ENCODE measurements around the gene USP15. TPM values are rescaled to one million over a fixed set of nuclear protein-coding genes. Genes with fewer than 3 reads are reported as not detected.

USP15 gene
- polyA plus RNA-seq, 1 donor (not counting 4 experiments of a cell fraction or from before 2014, with no cell fraction given) = 66.5 TPM

DNA sequence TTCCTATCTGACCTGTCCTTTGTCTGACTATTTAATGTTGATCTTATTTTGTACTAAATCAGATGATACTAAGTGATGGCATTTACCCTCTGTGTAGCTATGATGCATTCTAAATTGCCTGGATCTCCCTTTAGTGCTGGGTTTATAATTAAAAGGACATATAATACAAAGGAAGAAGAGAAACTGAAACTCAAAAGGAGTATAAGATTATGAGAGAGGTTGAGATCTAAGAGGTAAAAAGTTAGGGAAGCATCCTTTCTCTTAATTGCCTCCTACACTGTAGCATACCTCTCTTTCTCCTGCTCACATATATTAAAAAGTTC is 119.5 kb downstream of the USP15 start:
- Histone ChIP-seq H3K9ac (ENCODE audit: control insufficient read depth, extremely low read depth, insufficient read depth, low read length) (no peak overlapping the region), H3K4me1 (ENCODE audit: control insufficient read depth, extremely low read depth, insufficient read depth, low read length) (no peaks in the 10 kb centered on the region), H3K9me1 (ENCODE audit: control insufficient read depth, extremely low read depth, insufficient read depth, low read length) (no peaks in the 10 kb centered on the region), H3K36me3 (ENCODE audit: control insufficient read depth in 2 of 2, extremely low read depth in 1 of 2, insufficient read depth in 2 of 2, low read length in 2 of 2) (peaks cover 0 to 2% of the 10 kb centered on the region in 2 experiments), H3K27ac (ENCODE audit: control insufficient read depth, insufficient read depth, low read length) (no peak overlapping the region), H3K4me2 (ENCODE audit: control insufficient read depth, extremely low read depth, insufficient read depth, low read depth, low read length) (no peak overlapping the region), H3K9me3 (ENCODE audit: control insufficient read depth, low read depth, low read length) (no peaks in the 10 kb centered on the region), H3K4me3 (ENCODE audit: control insufficient read depth in 2 of 3, extremely low read depth in 1 of 3, insufficient read depth in 2 of 3, low read depth in 1 of 3, low read length in 3 of 3) (no peak overlapping the region), H3K79me2 (ENCODE audit: control insufficient read depth, insufficient read depth, low read length) (no peaks in the 10 kb centered on the region), H2AFZ (ENCODE audit: control insufficient read depth, low read length) (no peak overlapping the region), H3K27me3 (ENCODE audit: control insufficient read depth, extremely low read depth, insufficient read depth, low read length) (no peaks in the 10 kb centered on the region), H4K20me1 (ENCODE audit: control insufficient read depth, extremely low read depth, insufficient read depth, low read length) (no peaks in the 10 kb centered on the region)
- DNase-seq (ENCODE audit: low read depth, low spot score) (no peak), FAIRE-seq (no peak)
- dilution Hi-C loops (cut with MboI; ENCODE audit: extremely low pct_ligation_motif_present, low sequenced_read_pairs) = no loop called here
- TF ChIP-seq EZH2 (IDR thresholded peaks at IDR 0.05; ENCODE audit: low read length) = no peak
- TF ChIP-seq, protein P1, sequence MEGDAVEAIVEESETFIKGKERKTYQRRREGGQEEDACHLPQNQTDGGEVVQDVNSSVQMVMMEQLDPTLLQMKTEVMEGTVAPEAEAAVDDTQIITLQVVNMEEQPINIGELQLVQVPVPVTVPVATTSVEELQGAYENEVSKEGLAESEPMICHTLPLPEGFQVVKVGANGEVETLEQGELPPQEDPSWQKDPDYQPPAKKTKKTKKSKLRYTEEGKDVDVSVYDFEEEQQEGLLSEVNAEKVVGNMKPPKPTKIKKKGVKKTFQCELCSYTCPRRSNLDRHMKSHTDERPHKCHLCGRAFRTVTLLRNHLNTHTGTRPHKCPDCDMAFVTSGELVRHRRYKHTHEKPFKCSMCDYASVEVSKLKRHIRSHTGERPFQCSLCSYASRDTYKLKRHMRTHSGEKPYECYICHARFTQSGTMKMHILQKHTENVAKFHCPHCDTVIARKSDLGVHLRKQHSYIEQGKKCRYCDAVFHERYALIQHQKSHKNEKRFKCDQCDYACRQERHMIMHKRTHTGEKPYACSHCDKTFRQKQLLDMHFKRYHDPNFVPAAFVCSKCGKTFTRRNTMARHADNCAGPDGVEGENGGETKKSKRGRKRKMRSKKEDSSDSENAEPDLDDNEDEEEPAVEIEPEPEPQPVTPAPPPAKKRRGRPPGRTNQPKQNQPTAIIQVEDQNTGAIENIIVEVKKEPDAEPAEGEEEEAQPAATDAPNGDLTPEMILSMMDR (optimal IDR thresholded peaks at IDR 0.05 in 1 of 3, IDR thresholded peaks at IDR 0.05 in 1 of 3, conservative IDR thresholded peaks at IDR 0.05 in 1 of 3; ENCODE audit: extremely low read depth in 1 of 3, insufficient read depth in 2 of 3, low read length in 3 of 3) = no peak

DNA sequence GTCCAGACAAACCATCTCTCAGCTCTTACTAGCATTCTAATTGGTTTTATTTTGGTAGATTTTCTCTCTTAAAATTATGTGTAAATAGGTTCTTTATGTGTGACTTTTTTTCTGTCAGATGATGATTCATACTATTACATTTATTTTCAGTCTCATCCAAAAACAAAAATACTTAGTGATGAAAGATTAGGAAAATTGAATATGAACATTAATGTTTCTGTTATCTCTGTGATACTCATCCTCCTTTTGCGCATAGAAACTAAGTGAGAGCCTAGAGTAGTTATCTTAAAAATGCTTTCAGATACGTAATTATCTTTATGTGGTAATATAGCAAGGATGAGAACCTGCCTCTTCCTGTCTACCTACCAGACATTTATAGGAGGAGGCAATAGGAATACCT is 122.3 kb downstream of the USP15 start:
- H3K4me3 ChIP-seq (ENCODE audit: control insufficient read depth in 2 of 3, extremely low read depth in 1 of 3, insufficient read depth in 2 of 3, low read depth in 1 of 3, low read length in 3 of 3) = no peak overlapping the region
- FAIRE-seq = no peak
- H3K36me3 ChIP-seq (ENCODE audit: control insufficient read depth in 2 of 2, extremely low read depth in 1 of 2, insufficient read depth in 2 of 2, low read length in 2 of 2) = peaks cover 0 to 7% of the 10 kb centered on the region in 2 experiments
- DNase-seq (ENCODE audit: low read depth, low spot score) = no peak
- H3K27ac ChIP-seq (ENCODE audit: control insufficient read depth, insufficient read depth, low read length) = no peak overlapping the region
- dilution Hi-C loops (cut with MboI; ENCODE audit: extremely low pct_ligation_motif_present, low sequenced_read_pairs) = no loop called here
- TF ChIP-seq EZH2 (IDR thresholded peaks at IDR 0.05; ENCODE audit: low read length) = no peak
- TF ChIP-seq, protein P1 (optimal IDR thresholded peaks at IDR 0.05 in 1 of 3, IDR thresholded peaks at IDR 0.05 in 1 of 3, conservative IDR thresholded peaks at IDR 0.05 in 1 of 3; ENCODE audit: extremely low read depth in 1 of 3, insufficient read depth in 2 of 3, low read length in 3 of 3) = no peak
- no peak overlapping the region for H3K9ac ChIP-seq (ENCODE audit: control insufficient read depth, extremely low read depth, insufficient read depth, low read length)
- no peaks in the 10 kb centered on the region for H3K9me3 ChIP-seq (ENCODE audit: control insufficient read depth, low read depth, low read length)
- no peaks in the 10 kb centered on the region for H3K27me3 ChIP-seq (ENCODE audit: control insufficient read depth, extremely low read depth, insufficient read depth, low read length)
- H3K79me2 ChIP-seq (ENCODE audit: control insufficient read depth, insufficient read depth, low read length) = no peaks in the 10 kb centered on the region
- no peaks in the 10 kb centered on the region for H4K20me1 ChIP-seq (ENCODE audit: control insufficient read depth, extremely low read depth, insufficient read depth, low read length)
- H3K4me2 ChIP-seq (ENCODE audit: control insufficient read depth, extremely low read depth, insufficient read depth, low read depth, low read length) = no peak overlapping the region
- no peaks in the 10 kb centered on the region for H3K4me1 ChIP-seq (ENCODE audit: control insufficient read depth, extremely low read depth, insufficient read depth, low read length)
- no peaks in the 10 kb centered on the region for H3K9me1 ChIP-seq (ENCODE audit: control insufficient read depth, extremely low read depth, insufficient read depth, low read length)
- H2AFZ ChIP-seq (ENCODE audit: control insufficient read depth, low read length) = no peak overlapping the region
